Limb (tissue), 2 donors: ENCODE data around the gene D2HGDH.
"Not testable (repeated sequence)": the region's sequence is repeated elsewhere in the genome, so short reads cannot be mapped to it uniquely, and the experiment has no call there.

Experiments used
- DNase-seq, 2 donors: peaks; one replicate each; pipeline ENCODE4 v3.0.0-alpha.2; 2016; ENCODE audit errors: extremely low spot score in 2 of 2

D2HGDH gene

GRCh38 chr2:241724975-241725870 lies 9.2 kb upstream of the D2HGDH start:
- DNase-seq: no peak

- DNase-seq: no peak
Observed at GRCh38 chr2:241726459-241726858, 8.0 kb upstream of the D2HGDH start.

DNA sequence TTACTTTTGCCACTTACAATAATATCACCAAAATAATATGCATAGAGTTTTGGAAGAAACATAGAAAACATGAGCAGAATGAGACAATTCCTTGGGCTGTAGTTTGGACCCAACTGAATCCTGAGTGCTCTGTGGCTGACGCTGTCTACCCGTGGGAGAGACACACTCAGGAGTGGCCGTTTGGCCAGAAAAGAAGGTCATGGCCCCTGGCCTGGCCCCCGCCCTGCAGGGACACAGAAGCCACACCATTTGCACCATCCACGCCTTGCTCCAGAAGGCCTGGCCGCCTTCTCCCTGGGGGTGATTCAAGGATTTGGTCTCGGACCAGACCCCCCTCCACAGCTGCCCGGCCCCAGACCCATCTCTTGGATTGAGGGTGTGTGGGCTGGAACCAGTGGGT lies 6.4 kb upstream of the D2HGDH start:
- DNase-seq: no peak

GRCh38 chr2:241728627-241729026 lies 5.8 kb upstream of the D2HGDH start:
- no peak for DNase-seq

DNA sequence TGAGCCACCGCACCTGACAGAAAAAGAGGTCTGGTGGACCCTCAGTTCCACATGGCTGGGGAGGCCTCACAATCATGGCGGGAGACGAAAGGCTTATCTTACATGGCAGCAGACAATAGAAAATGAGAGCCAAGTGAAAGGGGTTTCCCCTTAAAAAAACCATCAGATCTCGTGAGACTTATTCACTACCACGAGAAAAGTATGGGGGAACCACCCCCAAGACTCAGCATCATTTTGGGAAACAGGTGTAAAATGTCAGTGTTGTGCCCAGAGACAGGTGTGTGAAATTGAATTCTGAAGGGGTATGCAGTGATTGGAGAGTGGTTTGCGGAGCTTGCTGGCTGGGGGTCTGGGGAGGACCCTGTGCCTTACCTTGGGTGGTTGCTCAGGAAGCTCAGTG lies 4.6 kb upstream of the D2HGDH start:
- no peak for DNase-seq

DNA sequence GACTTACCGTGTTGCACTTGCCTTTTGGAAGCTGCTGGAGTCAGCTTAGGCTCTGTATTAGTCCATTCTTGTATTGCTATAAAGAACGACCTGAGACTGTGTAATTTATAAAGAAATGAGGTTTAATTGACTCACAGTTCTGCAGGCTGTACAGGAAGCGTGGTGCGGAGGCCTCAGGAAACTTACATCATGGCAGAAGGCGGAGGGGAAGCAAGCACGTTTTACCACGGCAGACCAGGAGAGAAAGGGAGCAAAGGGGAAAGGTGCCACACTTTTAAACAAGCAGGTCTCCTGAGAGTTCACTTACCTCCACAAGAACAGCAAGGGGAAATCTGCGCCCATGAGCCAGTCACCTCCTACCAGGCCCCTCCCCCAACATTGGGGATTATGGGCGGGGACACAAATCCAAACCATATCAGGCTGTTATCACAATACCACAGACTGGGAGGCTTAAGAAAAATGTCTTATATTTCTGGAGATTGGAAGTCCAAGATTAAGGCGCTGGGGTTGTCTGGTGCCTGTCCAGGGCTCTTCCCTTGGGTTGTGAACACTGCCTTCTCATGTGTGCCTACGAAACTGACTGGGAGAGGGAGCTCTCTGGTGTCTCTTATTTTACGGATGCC lies 3.6 kb upstream of the D2HGDH start:
- DNase-seq: no peak

GRCh38 chr2:241732513-241733186 lies 1.8 kb upstream of the D2HGDH start:
- DNase-seq: peak in 1 of 2 donors; percentile 55

DNA sequence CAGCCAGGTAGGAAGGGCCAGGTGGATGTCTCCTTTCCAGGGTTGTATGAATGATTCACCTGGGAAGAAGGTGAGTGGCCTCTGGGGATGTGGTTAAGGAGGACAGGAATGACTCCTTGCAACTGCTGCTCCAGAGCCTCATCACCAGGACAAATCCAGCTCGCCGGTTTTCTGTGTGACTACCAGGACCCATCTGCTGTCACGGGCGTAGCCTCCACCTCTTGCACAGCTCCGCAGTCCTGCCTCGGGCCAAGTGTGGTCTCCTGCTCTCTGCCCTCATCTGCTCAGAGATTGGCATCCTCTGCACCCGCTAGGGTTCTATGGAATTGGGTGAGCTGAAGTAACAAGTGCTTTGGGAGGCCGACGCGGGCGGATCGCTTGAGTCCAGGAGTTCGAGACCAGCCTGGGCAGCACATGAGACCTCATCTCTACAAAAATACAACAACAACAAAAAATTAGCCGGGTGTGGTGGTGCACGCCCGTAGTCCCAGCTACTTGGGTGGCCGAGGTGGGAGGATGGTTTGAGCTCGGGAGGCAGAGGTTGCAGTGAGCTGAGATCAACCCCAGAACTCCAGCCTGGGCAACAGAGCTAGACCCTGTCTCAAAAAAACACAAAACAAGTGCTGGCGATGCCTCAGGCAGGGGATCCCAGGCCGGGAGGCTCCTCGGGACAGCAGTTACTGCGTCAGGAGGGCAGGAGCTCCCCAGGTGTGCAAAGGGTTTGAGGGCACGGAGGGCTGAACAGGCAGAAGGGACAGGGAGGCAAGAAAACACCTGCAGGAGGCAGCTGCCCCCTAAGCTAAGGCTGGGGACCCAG lies 831 bp upstream of the D2HGDH start:
- DNase-seq: no peak

GRCh38 chr2:241734208-241734466 lies 293 bp upstream of the D2HGDH start:
- DNase-seq: no peak

DNA sequence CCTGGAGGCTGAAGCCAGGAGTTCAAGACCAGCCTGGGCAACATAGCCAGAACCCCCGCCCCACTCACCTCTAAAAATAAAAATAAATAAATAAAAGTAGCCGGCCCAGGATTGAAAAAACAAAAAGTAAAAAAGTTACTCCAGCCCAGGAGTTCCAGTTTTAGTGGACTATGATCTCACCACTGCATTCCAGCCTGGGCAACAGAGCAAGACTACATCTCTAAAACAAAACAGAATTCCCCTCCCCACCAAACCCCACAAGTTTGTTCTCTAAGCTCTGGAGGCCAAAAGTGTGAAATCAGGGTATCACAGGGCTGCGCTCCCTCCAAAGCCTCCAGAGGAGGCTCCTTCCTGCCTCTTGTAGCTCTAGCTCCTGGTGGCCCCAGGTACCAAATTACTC lies 1.7 kb downstream of the D2HGDH start:
- no peak for DNase-seq

GRCh38 chr2:241738040-241738686 lies 3.7 kb downstream of the D2HGDH start:
- no peak for DNase-seq

GRCh38 chr2:241739177-241739576 lies 4.7 kb downstream of the D2HGDH start:
- no peak for DNase-seq

- no peak for DNase-seq
Observed at GRCh38 chr2:241739651-241740050, 5.2 kb downstream of the D2HGDH start.

DNA sequence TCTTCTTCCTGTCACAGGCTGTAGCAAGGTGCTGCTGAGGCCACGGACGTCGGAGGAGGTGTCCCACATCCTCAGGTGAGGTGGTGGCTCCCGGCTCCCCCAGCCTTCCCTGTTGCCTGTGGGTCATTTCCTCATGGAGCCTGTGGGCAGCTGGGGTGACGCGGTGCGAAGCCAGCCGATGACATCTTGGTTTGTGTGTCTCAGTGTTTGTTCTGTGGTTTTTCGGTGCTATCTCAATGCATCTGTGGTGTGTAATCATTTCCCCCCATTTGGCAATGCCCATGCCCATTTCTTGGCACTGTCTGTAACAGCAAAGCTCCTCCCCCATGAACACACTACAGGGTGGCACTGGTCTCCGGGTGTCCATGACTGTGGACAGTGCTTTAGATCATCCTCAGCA lies 6.6 kb downstream of the D2HGDH start:
- DNase-seq: no peak

GRCh38 chr2:241742320-241742939 lies 8.0 kb downstream of the D2HGDH start:
- DNase-seq: no peak

GRCh38 chr2:241743008-241743407 lies 8.6 kb downstream of the D2HGDH start:
- not testable (repeated sequence) for DNase-seq

DNA sequence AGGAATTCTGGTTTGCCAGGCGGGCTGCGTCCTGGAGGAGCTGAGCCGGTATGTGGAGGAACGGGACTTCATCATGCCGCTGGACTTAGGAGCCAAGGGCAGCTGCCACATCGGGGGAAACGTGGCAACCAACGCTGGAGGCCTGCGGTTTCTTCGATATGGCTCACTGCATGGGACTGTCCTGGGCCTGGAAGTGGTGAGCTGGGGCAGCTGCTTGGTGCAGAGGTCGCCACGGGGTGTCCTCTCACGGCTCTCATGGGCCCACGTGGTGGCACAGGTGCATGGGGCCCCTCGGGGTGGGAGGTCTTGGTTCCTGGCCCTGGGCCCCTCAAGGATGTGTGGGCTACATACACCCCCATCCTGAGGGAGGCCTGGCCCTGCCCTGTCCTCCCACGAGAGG lies 9.2 kb downstream of the D2HGDH start:
- DNase-seq: no peak

GRCh38 chr2:241744028-241744754 lies 9.8 kb downstream of the D2HGDH start:
- no peak for DNase-seq

- DNase-seq: no peak
Observed at GRCh38 chr2:241745276-241745675, 10.8 kb downstream of the D2HGDH start.

- DNase-seq: no peak
Observed at GRCh38 chr2:241746084-241746483, 11.7 kb downstream of the D2HGDH start.
